ENCODE measurements around the gene ARID2. TPM values are rescaled to one million over a fixed set of nuclear protein-coding genes. Genes with fewer than 3 reads are reported as not detected.

The ARID2 gene
- total RNA-seq (ENCODE audit: unreplicated experiment) = 46.3 TPM
- long read RNA-seq, partial matches to known transcripts = 1 of 1 reads
- long read RNA-seq, other reads (novel, unspliced or antisense) = 0 of 1 reads

DNA sequence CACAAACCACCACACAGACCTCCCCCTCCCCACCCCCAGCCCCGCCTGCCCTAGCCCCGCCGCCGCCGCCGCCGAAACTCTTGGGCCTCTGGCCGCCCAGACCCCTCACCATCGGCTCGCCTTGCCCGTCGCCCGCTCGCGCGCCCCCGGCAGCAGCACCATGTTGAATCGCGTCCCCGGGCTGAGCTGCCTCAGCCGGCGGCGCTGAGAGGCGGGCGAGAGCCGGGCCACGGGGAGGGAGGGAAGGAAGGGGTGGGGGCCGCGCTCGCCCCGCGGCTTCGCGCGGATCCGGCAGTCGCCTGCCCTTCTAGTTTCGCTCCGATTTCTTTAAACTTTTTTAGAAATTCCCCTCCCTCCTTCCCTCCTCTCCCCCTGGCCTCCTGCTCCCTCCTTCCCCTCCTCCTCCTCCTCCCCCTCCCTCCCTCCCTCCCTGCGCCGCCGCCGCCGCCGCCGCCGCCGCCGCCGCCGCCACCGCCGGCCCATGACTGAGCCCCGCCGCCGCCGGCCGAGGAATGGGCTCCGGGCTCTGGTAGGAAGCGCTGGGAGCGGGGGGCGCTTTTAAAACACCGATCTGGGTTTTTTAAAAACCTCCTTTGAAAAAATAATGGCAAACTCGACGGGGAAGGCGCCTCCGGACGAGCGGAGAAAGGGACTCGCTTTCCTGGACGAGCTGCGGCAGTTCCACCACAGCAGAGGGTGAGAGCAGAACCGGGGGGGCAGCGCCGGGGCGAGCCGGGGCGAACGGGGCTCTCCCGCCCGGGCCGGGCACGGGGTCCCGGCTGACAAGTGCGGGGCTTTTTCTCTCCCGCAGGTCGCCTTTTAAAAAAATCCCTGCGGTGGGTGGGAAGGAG lies at the start of gene ARID2:
ARID2 (plus strand) TSS at position 474 of the 851 bp plus-strand sequence; CDS start at position 605, 131 bp downstream.
- TF ChIP-seq CTCF (IDR thresholded peaks at IDR 0.05; ENCODE audit: unreplicated experiment) = no peak
- Mint-ChIP-seq H3K27me3 (ENCODE audit: unreplicated experiment) (peaks cover 9% of the 10 kb centered on the region), H3K4me3 (ENCODE audit: unreplicated experiment) (peak within 1 kb of the TSS; percentile 99), H3K27ac (ENCODE audit: unreplicated experiment) (peak within 1 kb of the TSS; percentile 99), H3K4me1 (ENCODE audit: unreplicated experiment) (peaks cover 30% of the 10 kb centered on the region), H3K9me3 (ENCODE audit: unreplicated experiment) (no peaks in the 10 kb centered on the region), H3K36me3 (ENCODE audit: low read depth, unreplicated experiment) (peaks cover 7% of the 10 kb centered on the region)
- peak; percentile 66 for DNase-seq (ENCODE audit: low spot score)

DNA sequence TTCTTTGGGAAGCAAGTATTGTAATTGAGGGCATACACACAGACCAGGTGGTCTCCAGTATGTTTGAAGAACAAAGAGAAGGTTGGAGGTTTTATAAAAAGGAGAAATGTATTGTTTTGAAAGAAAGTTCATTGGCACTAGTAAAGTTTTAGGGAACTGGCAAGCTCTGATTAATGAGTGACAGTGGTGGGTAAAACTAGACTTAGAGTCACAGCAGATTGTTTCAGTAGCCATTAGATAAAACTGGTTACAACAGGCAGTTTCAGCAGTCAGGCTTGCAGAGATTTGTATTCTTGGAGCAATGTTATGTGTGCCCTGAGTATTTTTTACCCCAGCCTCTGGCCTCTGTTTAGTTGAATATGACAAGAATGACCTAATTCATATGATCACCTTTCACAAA lies 49.1 kb upstream of the ARID2 start:
- H3K9me3 Mint-ChIP-seq (ENCODE audit: unreplicated experiment) = no peaks in the 10 kb centered on the region
- no peaks in the 10 kb centered on the region for H3K4me1 Mint-ChIP-seq (ENCODE audit: unreplicated experiment)
- no peaks in the 10 kb centered on the region for H3K27me3 Mint-ChIP-seq (ENCODE audit: unreplicated experiment)
- TF ChIP-seq CTCF (IDR thresholded peaks at IDR 0.05; ENCODE audit: unreplicated experiment) = no peak
- H3K4me3 Mint-ChIP-seq (ENCODE audit: unreplicated experiment) = no peak overlapping the region
- H3K36me3 Mint-ChIP-seq (ENCODE audit: low read depth, unreplicated experiment) = no peaks in the 10 kb centered on the region
- H3K27ac Mint-ChIP-seq (ENCODE audit: unreplicated experiment) = no peak overlapping the region
- DNase-seq (ENCODE audit: low spot score) = no peak

GRCh38 chr12:45681465-45681864 lies 48.0 kb upstream of the ARID2 start:
- Mint-ChIP-seq H3K9me3 (ENCODE audit: unreplicated experiment) (no peaks in the 10 kb centered on the region), H3K27me3 (ENCODE audit: unreplicated experiment) (no peaks in the 10 kb centered on the region), H3K4me3 (ENCODE audit: unreplicated experiment) (no peak overlapping the region), H3K27ac (ENCODE audit: unreplicated experiment) (no peak overlapping the region), H3K36me3 (ENCODE audit: low read depth, unreplicated experiment) (no peaks in the 10 kb centered on the region), H3K4me1 (ENCODE audit: unreplicated experiment) (no peaks in the 10 kb centered on the region)
- TF ChIP-seq CTCF (IDR thresholded peaks at IDR 0.05; ENCODE audit: unreplicated experiment) = no peak
- no peak for DNase-seq (ENCODE audit: low spot score)

GRCh38 chr12:45685680-45686079 lies 43.8 kb upstream of the ARID2 start:
- no peak overlapping the region for H3K4me3 Mint-ChIP-seq (ENCODE audit: unreplicated experiment)
- no peak for DNase-seq (ENCODE audit: low spot score)
- TF ChIP-seq CTCF (IDR thresholded peaks at IDR 0.05; ENCODE audit: unreplicated experiment) = no peak
- no peaks in the 10 kb centered on the region for H3K9me3 Mint-ChIP-seq (ENCODE audit: unreplicated experiment)
- H3K4me1 Mint-ChIP-seq (ENCODE audit: unreplicated experiment) = peaks cover 3% of the 10 kb centered on the region
- H3K36me3 Mint-ChIP-seq (ENCODE audit: low read depth, unreplicated experiment) = no peaks in the 10 kb centered on the region
- H3K27ac Mint-ChIP-seq (ENCODE audit: unreplicated experiment) = no peak overlapping the region
- no peaks in the 10 kb centered on the region for H3K27me3 Mint-ChIP-seq (ENCODE audit: unreplicated experiment)

Data from endothelial cell (in vitro differentiated cells).